ENCODE results near the gene CSH1. TPM values are rescaled to one million over a fixed set of nuclear protein-coding genes. Genes with fewer than 3 reads are reported as not detected.

The CSH1 gene
- total and polyA plus RNA-seq, 2 experiments from 2014 or later: 0.68 TPM; not detected in 1

DNA sequence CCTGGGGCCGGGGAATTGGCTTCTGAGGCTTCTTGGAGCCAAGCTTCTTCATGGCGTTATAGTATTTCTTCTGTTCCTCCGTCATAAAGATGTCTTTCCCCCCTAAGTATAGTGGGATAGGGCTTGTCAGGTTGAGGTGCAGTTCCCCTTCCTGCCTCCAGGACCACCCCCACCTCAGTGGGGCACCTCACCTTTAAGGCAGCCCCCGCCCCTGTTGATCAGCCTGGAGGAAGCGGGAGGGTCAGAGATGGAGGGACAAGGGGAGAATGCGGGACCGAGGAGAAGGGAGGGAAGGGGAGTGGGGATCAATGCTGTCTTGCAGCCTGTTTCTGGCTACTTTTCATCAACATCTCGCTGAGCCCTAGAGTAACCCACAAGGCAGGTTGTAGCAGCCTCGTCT, 47.4 kb upstream of the CSH1 start:
- Histone ChIP-seq H3K4me1 (ENCODE audit: insufficient read depth) (no peaks in the 10 kb centered on the region), H4K20me1 (replicated peaks; ENCODE audit: insufficient read depth) (no peaks in the 10 kb centered on the region), H3K9me2 (ENCODE audit: insufficient read depth) (no peaks in the 10 kb centered on the region), H2AFZ (no peak overlapping the region), H3K27me3 (ENCODE audit: insufficient read depth) (no peaks in the 10 kb centered on the region), H3K4me2 (no peak overlapping the region), H3F3A (replicated peaks; ENCODE audit: low read depth) (no peaks in the 10 kb centered on the region), H3K79me2 (replicated peaks; ENCODE audit: insufficient read depth) (no peaks in the 10 kb centered on the region), H3K36me3 (ENCODE audit: insufficient read depth) (no peaks in the 10 kb centered on the region), H3K27ac (ENCODE audit: low read depth) (no peak overlapping the region), H3K4me3 (no peak overlapping the region)
- Mint-ChIP-seq H3K9me3 (no peaks in the 10 kb centered on the region; the same call in 2 of the 3 replicates), H3K27ac (no peak overlapping the region), H3K4me1 (peaks cover 2% of the 10 kb centered on the region; the same call in 2 of the 3 replicates), H3K36me3 (ENCODE audit: low read depth) (peaks cover 33% of the 10 kb centered on the region), H3K4me3 (no peak overlapping the region), H3K27me3 (ENCODE audit: insufficient read depth, low read depth, poor library complexity) (no peaks in the 10 kb centered on the region)
- DNase-seq (ENCODE audit: low spot score) (peak; percentile 51), ATAC-seq (peak; percentile 34)
- TF ChIP-seq POLR2AphosphoS5 (IDR thresholded peaks at IDR 0.05; ENCODE audit: low read depth) (no peak), ZNF114 (CRISPR knock-in tag; IDR thresholded peaks at IDR 0.05) (no peak)
- TF ChIP-seq, protein P1, sequence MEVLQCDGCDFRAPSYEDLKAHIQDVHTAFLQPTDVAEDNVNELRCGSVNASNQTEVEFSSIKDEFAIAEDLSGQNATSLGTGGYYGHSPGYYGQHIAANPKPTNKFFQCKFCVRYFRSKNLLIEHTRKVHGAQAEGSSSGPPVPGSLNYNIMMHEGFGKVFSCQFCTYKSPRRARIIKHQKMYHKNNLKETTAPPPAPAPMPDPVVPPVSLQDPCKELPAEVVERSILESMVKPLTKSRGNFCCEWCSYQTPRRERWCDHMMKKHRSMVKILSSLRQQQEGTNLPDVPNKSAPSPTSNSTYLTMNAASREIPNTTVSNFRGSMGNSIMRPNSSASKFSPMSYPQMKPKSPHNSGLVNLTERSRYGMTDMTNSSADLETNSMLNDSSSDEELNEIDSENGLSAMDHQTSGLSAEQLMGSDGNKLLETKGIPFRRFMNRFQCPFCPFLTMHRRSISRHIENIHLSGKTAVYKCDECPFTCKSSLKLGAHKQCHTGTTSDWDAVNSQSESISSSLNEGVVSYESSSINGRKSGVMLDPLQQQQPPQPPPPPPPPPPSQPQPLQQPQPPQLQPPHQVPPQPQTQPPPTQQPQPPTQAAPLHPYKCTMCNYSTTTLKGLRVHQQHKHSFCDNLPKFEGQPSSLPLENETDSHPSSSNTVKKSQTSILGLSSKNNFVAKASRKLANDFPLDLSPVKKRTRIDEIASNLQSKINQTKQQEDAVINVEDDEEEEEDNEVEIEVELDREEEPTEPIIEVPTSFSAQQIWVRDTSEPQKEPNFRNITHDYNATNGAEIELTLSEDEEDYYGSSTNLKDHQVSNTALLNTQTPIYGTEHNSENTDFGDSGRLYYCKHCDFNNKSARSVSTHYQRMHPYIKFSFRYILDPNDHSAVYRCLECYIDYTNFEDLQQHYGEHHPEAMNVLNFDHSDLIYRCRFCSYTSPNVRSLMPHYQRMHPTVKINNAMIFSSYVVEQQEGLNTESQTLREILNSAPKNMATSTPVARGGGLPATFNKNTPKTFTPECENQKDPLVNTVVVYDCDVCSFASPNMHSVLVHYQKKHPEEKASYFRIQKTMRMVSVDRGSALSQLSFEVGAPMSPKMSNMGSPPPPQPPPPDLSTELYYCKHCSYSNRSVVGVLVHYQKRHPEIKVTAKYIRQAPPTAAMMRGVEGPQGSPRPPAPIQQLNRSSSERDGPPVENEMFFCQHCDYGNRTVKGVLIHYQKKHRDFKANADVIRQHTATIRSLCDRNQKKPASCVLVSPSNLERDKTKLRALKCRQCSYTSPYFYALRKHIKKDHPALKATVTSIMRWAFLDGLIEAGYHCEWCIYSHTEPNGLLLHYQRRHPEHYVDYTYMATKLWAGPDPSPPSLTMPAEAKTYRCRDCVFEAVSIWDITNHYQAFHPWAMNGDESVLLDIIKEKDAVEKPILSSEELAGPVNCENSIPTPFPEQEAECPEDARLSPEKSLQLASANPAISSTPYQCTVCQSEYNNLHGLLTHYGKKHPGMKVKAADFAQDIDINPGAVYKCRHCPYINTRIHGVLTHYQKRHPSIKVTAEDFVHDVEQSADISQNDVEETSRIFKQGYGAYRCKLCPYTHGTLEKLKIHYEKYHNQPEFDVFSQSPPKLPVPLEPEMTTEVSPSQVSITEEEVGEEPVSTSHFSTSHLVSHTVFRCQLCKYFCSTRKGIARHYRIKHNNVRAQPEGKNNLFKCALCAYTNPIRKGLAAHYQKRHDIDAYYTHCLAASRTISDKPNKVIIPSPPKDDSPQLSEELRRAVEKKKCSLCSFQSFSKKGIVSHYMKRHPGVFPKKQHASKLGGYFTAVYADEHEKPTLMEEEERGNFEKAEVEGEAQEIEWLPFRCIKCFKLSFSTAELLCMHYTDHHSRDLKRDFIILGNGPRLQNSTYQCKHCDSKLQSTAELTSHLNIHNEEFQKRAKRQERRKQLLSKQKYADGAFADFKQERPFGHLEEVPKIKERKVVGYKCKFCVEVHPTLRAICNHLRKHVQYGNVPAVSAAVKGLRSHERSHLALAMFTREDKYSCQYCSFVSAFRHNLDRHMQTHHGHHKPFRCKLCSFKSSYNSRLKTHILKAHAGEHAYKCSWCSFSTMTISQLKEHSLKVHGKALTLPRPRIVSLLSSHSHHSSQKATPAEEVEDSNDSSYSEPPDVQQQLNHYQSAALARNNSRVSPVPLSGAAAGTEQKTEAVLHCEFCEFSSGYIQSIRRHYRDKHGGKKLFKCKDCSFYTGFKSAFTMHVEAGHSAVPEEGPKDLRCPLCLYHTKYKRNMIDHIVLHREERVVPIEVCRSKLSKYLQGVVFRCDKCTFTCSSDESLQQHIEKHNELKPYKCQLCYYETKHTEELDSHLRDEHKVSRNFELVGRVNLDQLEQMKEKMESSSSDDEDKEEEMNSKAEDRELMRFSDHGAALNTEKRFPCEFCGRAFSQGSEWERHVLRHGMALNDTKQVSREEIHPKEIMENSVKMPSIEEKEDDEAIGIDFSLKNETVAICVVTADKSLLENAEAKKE (CRISPR knock-in tag; IDR thresholded peaks at IDR 0.05): no peak
- TF ChIP-seq, protein P2, sequence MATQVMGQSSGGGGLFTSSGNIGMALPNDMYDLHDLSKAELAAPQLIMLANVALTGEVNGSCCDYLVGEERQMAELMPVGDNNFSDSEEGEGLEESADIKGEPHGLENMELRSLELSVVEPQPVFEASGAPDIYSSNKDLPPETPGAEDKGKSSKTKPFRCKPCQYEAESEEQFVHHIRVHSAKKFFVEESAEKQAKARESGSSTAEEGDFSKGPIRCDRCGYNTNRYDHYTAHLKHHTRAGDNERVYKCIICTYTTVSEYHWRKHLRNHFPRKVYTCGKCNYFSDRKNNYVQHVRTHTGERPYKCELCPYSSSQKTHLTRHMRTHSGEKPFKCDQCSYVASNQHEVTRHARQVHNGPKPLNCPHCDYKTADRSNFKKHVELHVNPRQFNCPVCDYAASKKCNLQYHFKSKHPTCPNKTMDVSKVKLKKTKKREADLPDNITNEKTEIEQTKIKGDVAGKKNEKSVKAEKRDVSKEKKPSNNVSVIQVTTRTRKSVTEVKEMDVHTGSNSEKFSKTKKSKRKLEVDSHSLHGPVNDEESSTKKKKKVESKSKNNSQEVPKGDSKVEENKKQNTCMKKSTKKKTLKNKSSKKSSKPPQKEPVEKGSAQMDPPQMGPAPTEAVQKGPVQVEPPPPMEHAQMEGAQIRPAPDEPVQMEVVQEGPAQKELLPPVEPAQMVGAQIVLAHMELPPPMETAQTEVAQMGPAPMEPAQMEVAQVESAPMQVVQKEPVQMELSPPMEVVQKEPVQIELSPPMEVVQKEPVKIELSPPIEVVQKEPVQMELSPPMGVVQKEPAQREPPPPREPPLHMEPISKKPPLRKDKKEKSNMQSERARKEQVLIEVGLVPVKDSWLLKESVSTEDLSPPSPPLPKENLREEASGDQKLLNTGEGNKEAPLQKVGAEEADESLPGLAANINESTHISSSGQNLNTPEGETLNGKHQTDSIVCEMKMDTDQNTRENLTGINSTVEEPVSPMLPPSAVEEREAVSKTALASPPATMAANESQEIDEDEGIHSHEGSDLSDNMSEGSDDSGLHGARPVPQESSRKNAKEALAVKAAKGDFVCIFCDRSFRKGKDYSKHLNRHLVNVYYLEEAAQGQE (IDR thresholded peaks at IDR 0.05; ENCODE audit: unreplicated experiment): no peak
- TF ChIP-seq, protein P3, sequence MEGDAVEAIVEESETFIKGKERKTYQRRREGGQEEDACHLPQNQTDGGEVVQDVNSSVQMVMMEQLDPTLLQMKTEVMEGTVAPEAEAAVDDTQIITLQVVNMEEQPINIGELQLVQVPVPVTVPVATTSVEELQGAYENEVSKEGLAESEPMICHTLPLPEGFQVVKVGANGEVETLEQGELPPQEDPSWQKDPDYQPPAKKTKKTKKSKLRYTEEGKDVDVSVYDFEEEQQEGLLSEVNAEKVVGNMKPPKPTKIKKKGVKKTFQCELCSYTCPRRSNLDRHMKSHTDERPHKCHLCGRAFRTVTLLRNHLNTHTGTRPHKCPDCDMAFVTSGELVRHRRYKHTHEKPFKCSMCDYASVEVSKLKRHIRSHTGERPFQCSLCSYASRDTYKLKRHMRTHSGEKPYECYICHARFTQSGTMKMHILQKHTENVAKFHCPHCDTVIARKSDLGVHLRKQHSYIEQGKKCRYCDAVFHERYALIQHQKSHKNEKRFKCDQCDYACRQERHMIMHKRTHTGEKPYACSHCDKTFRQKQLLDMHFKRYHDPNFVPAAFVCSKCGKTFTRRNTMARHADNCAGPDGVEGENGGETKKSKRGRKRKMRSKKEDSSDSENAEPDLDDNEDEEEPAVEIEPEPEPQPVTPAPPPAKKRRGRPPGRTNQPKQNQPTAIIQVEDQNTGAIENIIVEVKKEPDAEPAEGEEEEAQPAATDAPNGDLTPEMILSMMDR (conservative IDR thresholded peaks at IDR 0.05; ENCODE audit: low read depth in 2 of 2): peak; percentile 19 to 36

All from GM23338 (cell line).